ENCODE results near the gene ATAT1.

ATAT1 gene

DNA sequence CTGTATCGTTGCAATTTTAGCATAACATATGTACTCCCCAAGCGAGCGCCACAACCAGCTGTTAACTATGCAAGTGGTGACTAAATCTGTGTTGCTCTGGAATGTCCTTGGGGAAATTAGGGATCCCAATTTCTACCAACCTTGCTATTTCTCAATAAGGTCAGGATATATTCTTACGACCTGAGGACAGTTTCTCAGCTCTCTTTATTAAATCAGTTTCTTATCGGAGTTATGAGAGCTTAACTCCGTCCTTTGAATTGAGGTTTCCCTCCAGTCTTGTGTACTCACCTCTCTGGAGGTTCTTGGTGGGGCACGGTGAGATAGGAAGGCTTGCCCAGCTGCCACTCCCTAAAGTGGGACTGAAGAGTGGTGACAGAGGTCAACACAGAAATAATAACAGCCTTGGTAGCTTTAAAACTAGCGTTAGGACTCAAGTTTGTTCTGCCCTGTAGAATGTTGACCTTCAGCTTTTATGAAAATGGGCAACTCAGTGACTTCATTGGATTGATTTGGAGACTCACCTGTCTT, 8.3 kb upstream of the ATAT1 start:
- H3K79me2 ChIP-seq (ENCODE audit: low read length) = peaks cover 59% of the 10 kb centered on the region

GRCh38 chr6:30619561-30619960, 7.1 kb upstream of the ATAT1 start:
- Histone ChIP-seq H3K9me3 (ENCODE audit: insufficient read depth, low read length) (no peaks in the 10 kb centered on the region), H3K4me3 (ENCODE audit: low read length) (no peak overlapping the region), H4K20me1 (ENCODE audit: insufficient read depth, low read length) (peaks cover 2% of the 10 kb centered on the region), H3K27ac (ENCODE audit: low read length) (no peak overlapping the region), H3K4me1 (ENCODE audit: low read length) (peaks cover 9% of the 10 kb centered on the region), H3K4me2 (ENCODE audit: low read length) (no peak overlapping the region), H3K36me3 (replicated peaks; ENCODE audit: low read depth, low read length) (peaks cover 33% of the 10 kb centered on the region), H3K9ac (ENCODE audit: low read length) (no peak overlapping the region), H3K27me3 (ENCODE audit: low read depth, low read length) (no peaks in the 10 kb centered on the region), H3K79me2 (ENCODE audit: low read length) (peaks cover 46% of the 10 kb centered on the region), H2AFZ (ENCODE audit: low read depth, low read length) (no peak overlapping the region)
- TF ChIP-seq CTCF (IDR thresholded peaks at IDR 0.05; ENCODE audit: low read depth, low read length) (no peak), EZH2phosphoT487 (IDR thresholded peaks at IDR 0.05; ENCODE audit: low read depth) (no peak)

More for the DNA sequence above, 8.3 kb upstream of the ATAT1 start:
- H3K36me3 ChIP-seq (replicated peaks; ENCODE audit: low read depth, low read length) = peaks cover 40% of the 10 kb centered on the region
- no peak for TF ChIP-seq CTCF (IDR thresholded peaks at IDR 0.05; ENCODE audit: low read depth, low read length)
- no peak for TF ChIP-seq EZH2phosphoT487 (IDR thresholded peaks at IDR 0.05; ENCODE audit: low read depth)
- H3K27me3 ChIP-seq (ENCODE audit: low read depth, low read length) = no peaks in the 10 kb centered on the region
- peak overlapping the region; percentile 95 for H3K4me3 ChIP-seq (ENCODE audit: low read length)
- no peak overlapping the region for H2AFZ ChIP-seq (ENCODE audit: low read depth, low read length)
- H4K20me1 ChIP-seq (ENCODE audit: insufficient read depth, low read length) = peaks cover 14% of the 10 kb centered on the region
- H3K4me2 ChIP-seq (ENCODE audit: low read length) = peak overlapping the region; percentile 94
- H3K9me3 ChIP-seq (ENCODE audit: insufficient read depth, low read length) = no peaks in the 10 kb centered on the region
- peak overlapping the region; percentile 91 for H3K27ac ChIP-seq (ENCODE audit: low read length)
- H3K9ac ChIP-seq (ENCODE audit: low read length) = peak overlapping the region; percentile 98
- peaks cover 21% of the 10 kb centered on the region for H3K4me1 ChIP-seq (ENCODE audit: low read length)

DNA sequence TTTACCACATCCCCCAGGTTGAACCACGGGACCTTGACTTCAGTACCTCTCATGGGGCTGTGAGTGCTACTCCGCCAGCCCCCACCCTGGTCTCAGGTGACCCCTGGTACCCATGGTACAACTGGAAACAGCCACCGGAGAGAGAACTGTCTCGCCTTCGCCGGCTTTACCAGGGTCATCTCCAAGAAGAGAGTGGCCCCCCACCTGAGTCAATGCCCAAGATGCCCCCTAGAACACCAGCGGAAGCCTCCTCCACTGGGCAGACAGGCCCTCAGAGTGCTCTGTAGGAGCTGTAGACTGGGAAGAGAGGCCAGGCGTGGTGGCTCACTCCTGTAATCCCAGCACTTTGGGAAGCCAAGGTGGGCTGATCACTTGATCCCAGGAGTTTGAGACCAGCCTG, 1.2 kb upstream of the ATAT1 start:
- H3K4me1 ChIP-seq (ENCODE audit: low read length) = peaks cover 10% of the 10 kb centered on the region
- H3K27me3 ChIP-seq (ENCODE audit: low read depth, low read length) = no peaks in the 10 kb centered on the region
- peaks cover 8% of the 10 kb centered on the region for H3K36me3 ChIP-seq (replicated peaks; ENCODE audit: low read depth, low read length)
- H3K4me3 ChIP-seq (ENCODE audit: low read length) = no peak overlapping the region
- H3K9ac ChIP-seq (ENCODE audit: low read length) = no peak overlapping the region
- peaks cover 4% of the 10 kb centered on the region; the same call in 1 of the 2 replicates for H3K79me2 ChIP-seq (ENCODE audit: low read length)
- no peaks in the 10 kb centered on the region for H4K20me1 ChIP-seq (ENCODE audit: insufficient read depth, low read length)
- H3K27ac ChIP-seq (ENCODE audit: low read length) = no peak overlapping the region
- TF ChIP-seq CTCF (IDR thresholded peaks at IDR 0.05; ENCODE audit: low read depth, low read length) (no peak), EZH2phosphoT487 (IDR thresholded peaks at IDR 0.05; ENCODE audit: low read depth) (no peak)
- no peaks in the 10 kb centered on the region for H3K9me3 ChIP-seq (ENCODE audit: insufficient read depth, low read length)
- H3K4me2 ChIP-seq (ENCODE audit: low read length) = no peak overlapping the region
- H2AFZ ChIP-seq (ENCODE audit: low read depth, low read length) = no peak overlapping the region

DNA sequence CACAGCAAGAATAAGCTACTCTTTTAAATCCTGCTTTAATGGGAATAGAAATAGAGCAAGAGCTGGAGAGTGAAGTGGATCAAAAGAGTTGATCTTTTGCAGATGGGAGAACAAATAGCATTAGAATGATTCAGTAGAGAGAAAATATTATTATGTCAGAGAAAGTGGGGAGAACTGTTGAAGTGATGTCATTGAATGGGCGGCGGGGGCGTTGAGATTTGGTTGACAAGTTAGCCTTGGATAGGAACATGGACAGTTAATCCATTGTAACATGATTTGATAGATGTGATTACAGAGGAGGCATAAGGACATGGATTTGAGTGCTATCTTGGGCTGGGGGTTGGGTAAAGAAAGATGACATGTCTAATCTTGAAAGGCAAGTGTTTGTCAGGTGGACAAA, 9.2 kb downstream of the ATAT1 start:
- no peaks in the 10 kb centered on the region for H3K4me1 ChIP-seq (ENCODE audit: low read length)
- H3K9me3 ChIP-seq (ENCODE audit: insufficient read depth, low read length) = no peaks in the 10 kb centered on the region
- no peak overlapping the region for H3K4me2 ChIP-seq (ENCODE audit: low read length)
- H3K79me2 ChIP-seq (ENCODE audit: low read length) = no peaks in the 10 kb centered on the region
- TF ChIP-seq EZH2phosphoT487 (IDR thresholded peaks at IDR 0.05; ENCODE audit: low read depth) (no peak), CTCF (IDR thresholded peaks at IDR 0.05; ENCODE audit: low read depth, low read length) (no peak)
- H4K20me1 ChIP-seq (ENCODE audit: insufficient read depth, low read length) = no peaks in the 10 kb centered on the region
- H3K36me3 ChIP-seq (replicated peaks; ENCODE audit: low read depth, low read length) = no peaks in the 10 kb centered on the region
- H3K27ac ChIP-seq (ENCODE audit: low read length) = no peak overlapping the region
- no peaks in the 10 kb centered on the region for H3K27me3 ChIP-seq (ENCODE audit: low read depth, low read length)
- no peak overlapping the region for H3K4me3 ChIP-seq (ENCODE audit: low read length)
- no peak overlapping the region for H2AFZ ChIP-seq (ENCODE audit: low read depth, low read length)
- H3K9ac ChIP-seq (ENCODE audit: low read length) = no peak overlapping the region

All from OCI-LY3 (cell line).